NCI-H748 treated with DMSO at 0.1 percent for 48 hours (cell line): ENCODE data around the gene NTRK3.

Experiments used
- DNase-seq: peaks from one replicate; lab custom pipeline; 2025; lab: John Stamatoyannopoulos, UW

Gene NTRK3

GRCh38 chr15:88230823-88231222 is 25.7 kb downstream of the NTRK3 start:
- DNase-seq, result no peak

GRCh38 chr15:88225461-88225860 is 31.1 kb downstream of the NTRK3 start:
- DNase-seq, result no peak

- no peak for DNase-seq
Measured at GRCh38 chr15:88223084-88223483, 33.5 kb downstream of the NTRK3 start.

GRCh38 chr15:88221836-88222235 is 34.7 kb downstream of the NTRK3 start:
- peak; percentile 28 for DNase-seq

GRCh38 chr15:88220443-88221335 is 35.9 kb downstream of the NTRK3 start:
- no peak for DNase-seq

GRCh38 chr15:88219623-88220022 is 36.9 kb downstream of the NTRK3 start:
- no peak for DNase-seq

- DNase-seq, result peak; percentile 4
Measured at GRCh38 chr15:88218557-88219221, 37.9 kb downstream of the NTRK3 start.

GRCh38 chr15:88215066-88215648 is 41.4 kb downstream of the NTRK3 start:
- no peak for DNase-seq

- DNase-seq, result no peak
Measured at GRCh38 chr15:88209111-88209510, 47.4 kb downstream of the NTRK3 start.

- DNase-seq, result no peak
Measured at GRCh38 chr15:88208396-88208795, 48.1 kb downstream of the NTRK3 start.

GRCh38 chr15:88207565-88207964 is 49.0 kb downstream of the NTRK3 start:
- DNase-seq, result no peak

GRCh38 chr15:88204584-88204983 is 52.0 kb downstream of the NTRK3 start:
- DNase-seq, result no peak

GRCh38 chr15:88202231-88202630 is 54.3 kb downstream of the NTRK3 start:
- DNase-seq, result no peak

GRCh38 chr15:88201207-88201606 is 55.3 kb downstream of the NTRK3 start:
- no peak for DNase-seq

GRCh38 chr15:88196961-88197360 is 59.6 kb downstream of the NTRK3 start:
- DNase-seq, result no peak

GRCh38 chr15:88194162-88194561 is 62.4 kb downstream of the NTRK3 start:
- DNase-seq, result no peak

- DNase-seq, result no peak
Measured at GRCh38 chr15:88193415-88193814, 63.1 kb downstream of the NTRK3 start.

- no peak for DNase-seq
Measured at GRCh38 chr15:88191812-88192165, 64.8 kb downstream of the NTRK3 start.

- DNase-seq, result no peak
Measured at GRCh38 chr15:88190232-88190631, 66.3 kb downstream of the NTRK3 start.

GRCh38 chr15:88188300-88188699 is 68.2 kb downstream of the NTRK3 start:
- no peak for DNase-seq

- no peak for DNase-seq
Measured at GRCh38 chr15:88187195-88187594, 69.3 kb downstream of the NTRK3 start.

GRCh38 chr15:88185584-88185983 is 71.0 kb downstream of the NTRK3 start:
- no peak for DNase-seq

GRCh38 chr15:88181613-88182012 is 74.9 kb downstream of the NTRK3 start:
- DNase-seq, result no peak
